Measurements from ENCODE around the gene CDKN2C.
"Not testable (repeated sequence)": the region's sequence is repeated elsewhere in the genome, so short reads cannot be mapped to it uniquely, and the experiment has no call there.

The CDKN2C gene

GRCh38 chr1:50969611-50970508 is at the start of gene CDKN2C:
Gene CDKN2C (plus strand): TSS chr1:50970245. CDS start chr1:50970369, 124 bp downstream.
- DNase-seq (ENCODE audit: low read depth): no peak

DNA sequence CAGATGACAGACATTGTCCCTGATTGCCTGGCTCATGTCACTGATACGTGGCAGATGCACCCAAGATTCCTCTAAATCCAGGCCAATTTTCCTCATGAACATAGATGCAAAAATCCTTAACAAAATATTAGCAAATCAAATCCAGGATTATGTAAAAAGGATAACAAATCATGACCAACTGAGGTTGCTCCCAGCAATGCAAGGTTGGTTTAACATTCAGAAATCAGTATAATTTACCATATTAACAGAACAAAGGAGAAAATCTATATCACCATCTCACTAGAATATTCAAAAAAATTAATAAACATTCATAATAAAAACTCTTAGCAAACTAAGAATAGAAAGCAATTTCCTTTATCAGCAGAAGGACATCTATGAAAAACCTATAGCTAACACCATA is 49.6 kb upstream of the CDKN2C start:
- no peak for DNase-seq (ENCODE audit: low read depth)

- DNase-seq (ENCODE audit: low read depth): no peak
These were observed 49.0 kb upstream of the CDKN2C start for GRCh38 chr1:50921029-50921428.

DNA sequence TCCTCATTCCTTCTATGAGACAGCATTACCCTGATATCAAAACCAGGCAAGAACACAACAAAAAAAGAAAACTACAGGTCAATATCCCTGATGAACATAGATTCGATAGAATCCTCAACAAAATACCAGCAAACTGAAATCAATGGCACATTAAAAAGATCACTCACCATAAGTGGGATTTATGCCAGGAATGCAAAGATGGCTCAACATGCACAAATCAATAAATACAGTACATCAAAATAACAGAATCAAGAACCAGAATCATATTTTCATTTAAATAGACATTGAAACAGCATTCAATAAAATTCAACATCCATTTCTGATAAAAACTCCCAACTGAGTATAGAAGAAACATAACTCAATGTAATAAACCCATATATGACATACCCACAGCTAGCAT is 46.5 kb upstream of the CDKN2C start:
- no peak for DNase-seq (ENCODE audit: low read depth)

GRCh38 chr1:50929376-50929958 is 40.6 kb upstream of the CDKN2C start:
- DNase-seq (ENCODE audit: low read depth): peak; percentile 14

- DNase-seq (ENCODE audit: low read depth): no peak
These were observed 39.9 kb upstream of the CDKN2C start for GRCh38 chr1:50930193-50930592.

DNA sequence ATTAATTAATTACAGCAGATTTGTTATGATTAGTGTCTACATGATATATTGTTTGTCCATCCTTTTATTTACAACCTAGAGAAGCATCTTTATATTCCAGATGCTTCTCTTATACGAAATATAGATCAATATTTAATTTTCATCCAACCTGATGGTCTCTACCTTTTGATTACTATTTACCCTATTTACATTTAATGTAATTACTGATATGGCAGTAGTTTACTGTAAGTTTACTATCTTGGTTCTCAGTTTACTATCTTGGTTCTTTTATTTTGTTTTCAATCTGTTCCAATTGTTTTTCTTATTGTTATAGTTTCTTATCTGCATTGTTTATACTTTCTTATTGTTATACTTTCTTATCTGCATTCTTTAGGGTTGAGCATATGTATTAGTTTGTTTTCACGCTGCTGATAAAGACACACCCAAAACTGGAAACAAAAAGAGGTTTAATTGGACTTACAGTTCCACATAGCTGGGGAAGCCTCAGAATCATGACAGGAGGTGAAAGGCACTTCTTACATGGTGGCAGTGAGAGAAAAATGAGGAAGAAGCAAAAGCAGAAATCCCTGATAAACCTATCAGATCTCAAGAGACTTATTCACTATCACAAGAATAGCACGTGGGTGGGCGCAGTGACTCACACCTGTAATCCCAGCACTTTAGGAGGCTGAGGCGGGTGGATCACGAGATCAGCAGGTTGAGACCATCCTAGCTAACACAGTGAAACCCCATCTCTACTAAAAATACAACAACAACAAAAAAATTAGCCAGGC is 38.9 kb upstream of the CDKN2C start:
- no peak for DNase-seq (ENCODE audit: low read depth)

DNA sequence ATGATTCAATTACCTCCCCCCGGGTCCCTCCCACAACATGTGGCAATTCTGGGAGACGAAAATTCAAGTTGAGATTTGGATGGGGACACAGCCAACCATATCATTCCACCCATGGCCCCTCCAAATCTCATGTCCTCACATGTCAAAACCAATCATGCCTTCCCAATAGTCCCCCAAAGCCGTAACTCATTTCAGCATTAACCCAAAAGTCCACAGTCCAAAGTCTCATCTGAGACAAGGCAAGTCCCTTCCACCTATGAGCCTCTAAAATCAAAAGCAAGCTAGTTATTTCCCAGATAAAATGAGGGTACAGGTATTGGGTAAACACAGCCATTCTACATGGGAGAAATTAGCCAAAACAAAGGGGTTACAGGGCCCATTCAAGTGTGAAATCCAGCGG is 38.0 kb upstream of the CDKN2C start:
- not testable (repeated sequence) for DNase-seq (ENCODE audit: low read depth)

GRCh38 chr1:50933770-50934169 is 36.3 kb upstream of the CDKN2C start:
- not testable (repeated sequence) for DNase-seq (ENCODE audit: low read depth)

GRCh38 chr1:50934838-50935237 is 35.2 kb upstream of the CDKN2C start:
- DNase-seq (ENCODE audit: low read depth): no peak

- DNase-seq (ENCODE audit: low read depth): not testable (repeated sequence)
These were observed 34.8 kb upstream of the CDKN2C start for GRCh38 chr1:50935276-50935675.

- no peak for DNase-seq (ENCODE audit: low read depth)
These were observed 33.7 kb upstream of the CDKN2C start for GRCh38 chr1:50936321-50936720.

GRCh38 chr1:50940291-50940690 is 29.8 kb upstream of the CDKN2C start:
- DNase-seq (ENCODE audit: low read depth): no peak

DNA sequence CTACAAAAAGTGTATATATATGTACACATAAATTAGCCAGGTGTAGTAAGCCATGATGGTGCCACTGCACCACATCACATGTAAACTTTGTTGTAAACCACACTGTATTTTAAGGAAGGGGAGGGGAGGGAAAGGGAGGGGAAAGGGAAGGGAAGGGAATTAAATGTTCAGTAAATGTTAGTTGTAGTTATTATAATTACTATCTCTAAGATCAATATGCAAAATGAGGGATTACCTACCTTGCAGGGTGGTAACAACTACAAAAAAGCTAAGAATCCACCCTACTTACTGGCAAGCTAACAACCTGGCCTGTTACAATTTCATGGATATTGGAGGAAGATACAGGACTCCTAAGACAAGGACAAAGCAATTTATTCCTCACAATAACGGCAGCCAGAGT is 27.7 kb upstream of the CDKN2C start:
- DNase-seq (ENCODE audit: low read depth): no peak

GRCh38 chr1:50949286-50949982 is 20.6 kb upstream of the CDKN2C start:
- DNase-seq (ENCODE audit: low read depth): no peak

- no peak for DNase-seq (ENCODE audit: low read depth)
These were observed 19.6 kb upstream of the CDKN2C start for GRCh38 chr1:50950396-50950795.

DNA sequence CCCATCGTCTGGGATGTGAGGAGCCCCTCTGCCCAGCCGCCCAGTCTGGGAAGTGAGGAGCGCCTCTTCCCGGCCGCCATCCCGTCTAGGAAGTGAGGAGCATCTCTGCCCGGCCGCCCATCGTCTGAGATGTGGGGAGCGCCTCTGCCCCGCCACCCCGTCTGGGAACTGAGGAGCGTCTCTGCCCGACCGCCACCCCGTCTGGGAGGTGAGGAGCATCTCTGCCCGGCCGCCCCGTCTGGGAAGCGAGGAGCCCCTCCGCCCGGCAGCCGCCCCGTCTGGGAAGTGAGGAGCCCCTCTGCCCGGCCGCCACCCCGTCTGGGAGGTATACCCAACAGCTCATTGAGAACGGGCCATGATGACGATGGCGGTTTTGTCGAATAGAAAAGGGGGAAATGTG is 17.5 kb upstream of the CDKN2C start:
- DNase-seq (ENCODE audit: low read depth): not testable (repeated sequence)

DNA sequence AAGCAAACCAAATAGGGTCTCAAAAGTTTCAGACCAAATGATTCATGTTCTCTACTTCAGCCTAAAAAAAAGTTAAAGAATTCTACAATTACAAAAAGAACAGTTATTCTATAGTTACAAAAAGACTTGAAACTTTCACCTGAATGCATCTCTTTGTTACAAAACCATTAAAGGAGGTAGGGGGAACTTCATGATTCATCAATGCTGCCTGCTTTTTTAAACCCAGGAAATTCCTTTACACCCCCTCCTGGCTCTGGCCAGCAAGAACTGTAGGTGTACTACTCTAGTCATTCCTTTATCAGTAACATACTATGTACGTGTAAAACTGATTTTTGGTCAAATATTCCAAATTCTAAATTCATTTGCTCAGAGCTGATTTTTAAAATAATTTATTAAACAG is 14.9 kb upstream of the CDKN2C start:
- DNase-seq (ENCODE audit: low read depth): no peak

DNA sequence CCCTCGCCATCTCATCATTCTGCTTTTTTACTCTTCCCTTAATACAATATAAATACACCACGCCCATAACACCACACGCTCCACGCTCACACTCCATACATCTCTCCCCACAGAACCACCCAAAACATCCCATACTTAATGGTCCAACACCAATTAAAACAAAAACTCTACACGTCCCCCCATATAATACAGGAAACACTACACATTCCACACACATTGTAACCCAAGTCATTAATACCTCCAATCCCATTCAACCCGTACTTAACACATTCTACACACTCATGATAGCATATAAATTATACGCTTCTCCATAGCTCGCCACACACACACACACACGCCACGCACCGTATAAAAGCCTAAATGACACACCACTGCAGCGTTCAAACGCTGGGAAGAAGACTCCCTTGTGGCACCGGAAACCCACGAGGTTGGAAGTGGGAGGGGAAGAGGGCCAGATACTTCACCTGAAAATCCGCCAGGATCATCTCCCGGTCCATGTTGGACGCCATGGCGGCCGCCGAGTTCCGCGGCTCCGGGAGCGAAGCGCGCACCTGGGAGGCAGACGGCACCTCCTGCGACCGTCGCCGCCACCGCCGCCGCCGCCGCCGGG is 10.6 kb upstream of the CDKN2C start:
- no peak for DNase-seq (ENCODE audit: low read depth)

GRCh38 chr1:50959913-50960844 is 9.9 kb upstream of the CDKN2C start, which contains the start of gene FAF1:
Gene FAF1 (minus strand): TSS chr1:50960267. CDS start chr1:50959811, 456 bp downstream.
- peak; percentile 74 for DNase-seq (ENCODE audit: low read depth)
